Dedifferentiated amniotic fluid mesenchymal stem cell (primary cell): ENCODE measurements around the gene HIP1R.

ENCODE experiments used
- DNase-seq: peaks from one replicate; pipeline ENCODE4 v3.0.0-alpha.2; 2016; ENCODE audit errors: extremely low spot score

Gene HIP1R

DNA sequence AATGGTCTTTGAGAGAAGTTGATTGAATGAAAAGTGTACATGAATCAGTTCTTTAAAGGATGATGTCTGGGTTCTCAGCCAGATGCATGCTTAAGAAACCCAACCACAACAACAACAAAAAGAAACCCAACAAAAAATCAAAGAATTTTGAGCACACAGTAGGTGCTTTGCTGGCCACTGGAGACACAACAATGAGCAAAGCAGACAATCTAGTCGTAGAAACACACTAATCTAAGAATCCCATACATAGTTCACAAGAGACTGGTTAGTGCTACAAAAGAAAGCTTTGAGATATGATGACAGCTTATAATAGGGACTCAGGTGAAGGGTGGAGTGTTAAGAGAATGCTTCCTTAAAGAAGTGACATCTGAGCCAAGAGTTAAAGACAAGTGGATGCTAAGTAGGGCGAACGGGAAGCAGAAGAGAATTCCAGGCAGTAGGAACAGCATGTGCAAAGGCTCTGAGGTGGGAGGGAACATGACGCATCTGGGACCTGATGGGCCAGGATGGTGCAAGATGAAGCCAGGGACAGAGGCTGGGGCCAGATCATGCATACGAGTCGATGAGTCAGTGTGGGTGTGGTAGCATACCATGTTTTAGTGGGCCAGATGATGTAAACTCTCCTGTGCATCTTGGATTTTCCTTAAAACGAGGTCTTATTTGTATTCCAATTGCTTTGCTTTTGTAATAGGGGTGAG, 4.6 kb upstream of the HIP1R start:
- no peak for DNase-seq

DNA sequence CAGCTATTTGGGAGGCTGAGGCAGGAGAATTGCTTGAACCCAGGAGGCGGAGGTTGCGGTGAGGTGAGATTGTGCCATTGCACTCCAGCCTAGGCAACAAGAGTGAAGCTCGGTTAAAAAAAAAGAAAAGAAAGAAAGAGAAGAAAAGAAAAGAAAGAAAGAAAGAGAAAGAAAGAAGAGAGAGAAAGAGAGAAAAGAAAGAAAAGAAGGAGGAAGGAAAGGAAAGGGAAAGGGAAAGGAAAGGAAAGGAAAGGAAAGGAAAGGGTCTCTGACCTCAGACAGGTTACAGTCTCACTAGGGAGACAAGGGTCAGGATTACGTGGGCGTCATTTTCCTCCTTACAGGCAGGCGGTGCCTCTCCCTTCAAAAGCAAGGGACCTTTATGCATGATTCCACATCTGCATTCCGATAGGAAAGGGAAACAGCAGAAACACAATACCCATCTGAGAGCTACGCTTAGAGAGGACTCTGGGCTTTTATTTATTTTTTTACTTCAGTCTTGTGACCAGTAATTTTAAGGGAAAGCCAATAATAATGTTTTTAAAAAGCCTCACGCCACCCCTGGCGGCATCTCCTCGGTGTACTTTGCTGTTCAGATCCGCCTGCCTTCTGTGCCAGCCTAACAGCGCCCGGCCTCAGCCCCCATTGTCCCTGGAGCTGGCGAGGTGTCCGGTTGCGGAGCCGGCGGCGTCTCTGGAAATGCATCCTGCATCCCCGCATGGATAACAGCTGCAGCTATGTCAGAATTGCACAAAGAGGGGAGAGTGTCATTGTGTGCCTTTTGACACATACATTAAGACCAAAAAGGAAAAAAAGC, 945 bp upstream of the HIP1R start:
- DNase-seq, result peak; percentile 51

DNA sequence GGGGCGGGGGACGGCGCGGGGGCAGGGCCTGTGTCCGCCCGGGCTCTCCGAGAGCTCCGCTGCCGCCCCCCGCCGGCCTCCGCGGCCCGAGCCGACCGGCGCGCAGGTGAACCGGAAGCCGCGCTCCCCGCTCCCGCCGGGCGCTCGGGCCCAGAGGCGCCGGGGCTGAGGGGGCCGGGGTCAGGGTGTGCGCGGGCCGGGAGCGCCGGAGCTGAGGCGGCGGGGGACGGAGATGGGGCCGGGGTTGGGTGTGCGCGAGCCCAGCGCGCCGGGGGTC, 431 bp downstream of the HIP1R start:
- no peak for DNase-seq

DNA sequence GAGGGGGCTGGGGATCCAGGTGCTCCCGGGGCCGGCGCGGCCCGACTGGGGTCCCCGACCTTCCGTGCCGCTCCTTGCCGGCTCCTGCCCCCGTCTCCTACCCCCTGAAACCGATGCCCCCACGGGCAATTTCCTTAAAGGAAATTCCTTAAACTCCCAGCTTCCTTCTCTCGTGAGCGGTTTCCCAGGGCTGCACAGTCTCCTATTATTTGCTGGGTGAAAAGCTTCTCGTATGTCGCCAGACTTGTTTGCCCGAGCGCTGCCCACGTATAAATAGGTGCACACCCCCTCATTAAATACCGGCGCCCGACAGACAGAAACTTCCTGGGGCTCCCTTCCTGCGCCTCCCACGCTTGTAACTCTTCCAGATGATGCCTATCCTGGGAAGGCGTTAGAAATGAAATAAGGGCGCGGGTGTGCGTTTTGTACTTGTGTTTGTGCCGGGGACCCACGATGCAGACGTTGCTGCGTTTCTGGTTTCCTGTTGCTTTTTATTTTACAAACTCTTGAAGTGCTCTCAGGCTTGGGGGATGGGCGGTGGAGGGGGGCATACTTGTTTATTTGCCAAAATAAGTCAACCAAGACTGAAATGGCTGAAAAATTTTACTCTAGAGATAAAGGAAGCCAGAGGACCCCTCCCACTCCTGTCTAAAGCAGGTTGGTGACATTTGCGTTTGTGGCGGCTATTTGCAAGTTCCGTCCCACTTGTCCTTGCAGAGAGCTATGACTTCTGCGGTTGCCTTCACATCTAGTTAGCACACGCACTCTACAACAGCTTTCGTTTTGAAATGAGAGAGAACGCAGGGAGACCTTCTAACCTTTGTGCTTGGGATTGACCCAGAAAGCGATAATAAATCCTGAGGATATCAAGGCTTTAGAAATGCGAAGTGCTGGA, 1.0 kb downstream of the HIP1R start:
- DNase-seq, result no peak

DNA sequence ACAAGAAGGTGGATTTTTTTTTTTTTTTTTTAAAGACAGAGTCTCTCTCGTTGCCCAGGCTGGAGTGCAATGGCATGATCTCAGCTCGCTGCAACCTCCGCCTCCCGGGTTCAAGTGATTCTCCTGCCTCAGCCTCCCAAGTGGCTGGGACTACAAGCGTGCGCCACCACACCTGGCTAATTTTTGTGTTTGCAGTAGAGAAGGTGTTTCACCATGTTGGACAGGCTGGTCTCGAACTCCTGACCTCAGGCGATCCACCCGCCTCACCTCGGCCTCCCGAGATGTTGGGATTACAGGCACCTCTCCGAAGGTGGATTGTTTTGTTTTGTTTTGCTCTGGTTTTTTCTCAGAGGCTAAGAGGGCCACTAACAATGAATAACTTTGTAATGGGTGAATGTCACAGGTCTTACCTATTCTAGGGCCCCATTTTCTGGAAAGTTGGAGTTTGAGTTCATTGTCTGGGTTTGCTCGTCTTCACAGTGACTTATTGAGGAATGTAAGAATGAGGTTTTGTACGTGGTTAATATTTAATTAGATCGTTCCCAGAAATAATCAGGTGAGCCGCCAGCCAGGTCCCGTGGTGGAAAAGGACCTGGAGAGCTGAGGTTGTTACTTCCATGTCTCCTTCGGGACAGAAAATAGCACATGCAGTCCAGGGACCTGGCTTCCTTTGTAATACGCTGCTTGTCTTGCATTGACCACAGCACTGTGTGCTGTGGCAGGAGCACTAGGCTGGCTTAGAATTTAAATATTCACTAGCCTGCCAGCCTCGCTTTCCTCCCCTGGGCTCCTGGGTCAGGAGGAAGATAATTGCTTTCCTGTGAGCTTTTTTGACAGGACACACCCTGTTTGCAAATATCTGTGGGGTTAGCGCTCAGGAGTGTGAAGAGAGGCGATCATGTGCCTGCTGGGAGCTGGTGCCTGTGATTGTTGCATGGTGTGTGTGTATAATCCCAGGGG, 2.3 kb downstream of the HIP1R start:
- DNase-seq, result no peak

DNA sequence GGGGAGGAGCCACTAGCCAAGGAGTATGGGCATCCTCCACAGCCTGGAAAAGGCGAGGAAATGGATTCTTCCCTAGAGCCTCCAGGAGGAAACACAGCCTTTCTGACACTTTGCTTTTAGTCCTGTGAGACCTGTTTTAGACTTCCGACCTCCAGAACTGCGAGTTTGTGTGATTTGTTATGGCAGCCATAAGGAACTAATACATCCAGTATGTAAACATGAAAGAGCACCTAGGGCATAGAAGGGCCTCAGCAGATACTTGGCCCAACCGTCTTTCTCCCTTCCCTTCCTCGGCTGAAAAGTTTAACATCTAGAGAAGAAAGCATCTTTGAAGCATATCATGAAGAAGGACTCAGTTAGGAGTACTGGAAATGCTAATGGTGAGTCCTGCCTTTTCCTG, 3.6 kb downstream of the HIP1R start:
- DNase-seq, result no peak

DNA sequence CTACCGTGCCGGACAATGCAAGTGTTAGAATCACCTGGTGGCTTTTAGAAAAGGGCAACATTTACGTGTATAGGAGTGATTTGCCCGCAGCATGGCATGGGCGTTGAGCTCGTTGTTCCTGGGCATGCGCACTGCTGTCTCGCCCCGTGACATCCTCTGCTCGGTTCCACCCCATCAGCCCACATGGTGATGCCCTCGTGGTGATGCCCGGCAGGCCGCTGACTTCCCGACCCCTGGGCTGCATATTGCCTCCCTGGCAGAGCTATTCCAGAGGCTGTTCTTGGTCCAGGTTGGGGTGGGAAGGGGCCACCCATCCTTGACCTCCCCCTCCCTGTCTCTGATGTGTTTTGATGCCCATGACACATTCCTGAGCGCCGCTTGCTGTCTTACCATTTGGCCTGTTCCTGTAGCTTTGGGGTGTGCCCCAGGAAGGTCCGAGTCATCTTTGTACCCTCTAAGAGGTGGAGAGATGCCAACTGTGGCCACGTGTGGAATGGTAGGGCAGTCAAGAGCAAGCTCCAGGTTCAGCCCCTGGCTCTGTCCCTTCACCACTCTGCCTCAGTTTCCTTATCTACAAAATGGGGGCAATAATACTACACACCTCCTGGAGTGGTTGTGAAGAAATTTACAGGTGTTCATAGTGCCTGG, 4.8 kb downstream of the HIP1R start:
- no peak for DNase-seq

DNA sequence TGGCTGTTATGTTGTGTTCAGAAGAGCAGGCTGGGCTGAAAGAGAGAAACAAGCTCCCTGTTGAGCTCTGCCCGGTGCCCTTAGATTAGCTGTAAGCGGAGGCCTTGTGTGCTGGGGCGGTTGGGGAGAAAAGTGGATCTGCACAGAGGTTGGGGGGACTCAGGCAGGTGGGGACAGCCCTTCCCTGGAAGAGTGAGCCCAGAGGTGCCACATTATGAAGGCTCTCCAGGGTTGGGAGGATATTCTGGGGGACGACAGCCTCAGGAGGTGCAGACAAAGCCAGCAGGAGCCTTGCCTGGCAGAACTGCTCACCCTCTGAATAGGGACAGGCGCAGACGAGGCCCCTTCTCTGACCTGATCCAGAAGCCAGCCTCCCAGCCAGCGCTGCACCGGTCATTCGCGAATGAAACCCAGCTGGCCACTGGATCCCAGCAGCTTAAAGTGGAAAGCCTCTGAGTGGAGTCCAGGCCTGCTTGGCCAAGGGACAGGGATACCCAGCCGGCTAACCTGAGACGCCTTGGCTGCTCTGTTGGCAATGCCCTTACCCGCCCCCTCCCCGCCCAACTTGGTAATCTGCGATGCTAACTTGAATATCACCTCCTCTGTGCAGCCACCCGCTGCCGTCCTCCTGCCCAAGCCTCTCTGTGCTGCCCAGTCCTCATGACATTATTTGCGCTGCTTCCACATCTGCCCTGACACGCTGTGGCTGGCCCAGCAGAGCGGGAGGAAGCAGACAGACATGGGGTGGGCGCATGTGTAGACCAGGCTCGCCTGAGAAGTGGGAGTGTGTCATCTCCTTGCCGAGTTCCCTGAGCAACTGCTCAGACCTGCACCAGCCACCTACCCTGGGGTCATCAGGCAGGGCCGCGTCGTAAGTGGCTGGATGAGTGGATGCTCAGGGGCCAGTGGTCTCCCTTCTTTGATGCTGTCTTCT, 5.6 kb downstream of the HIP1R start:
- DNase-seq, result no peak

DNA sequence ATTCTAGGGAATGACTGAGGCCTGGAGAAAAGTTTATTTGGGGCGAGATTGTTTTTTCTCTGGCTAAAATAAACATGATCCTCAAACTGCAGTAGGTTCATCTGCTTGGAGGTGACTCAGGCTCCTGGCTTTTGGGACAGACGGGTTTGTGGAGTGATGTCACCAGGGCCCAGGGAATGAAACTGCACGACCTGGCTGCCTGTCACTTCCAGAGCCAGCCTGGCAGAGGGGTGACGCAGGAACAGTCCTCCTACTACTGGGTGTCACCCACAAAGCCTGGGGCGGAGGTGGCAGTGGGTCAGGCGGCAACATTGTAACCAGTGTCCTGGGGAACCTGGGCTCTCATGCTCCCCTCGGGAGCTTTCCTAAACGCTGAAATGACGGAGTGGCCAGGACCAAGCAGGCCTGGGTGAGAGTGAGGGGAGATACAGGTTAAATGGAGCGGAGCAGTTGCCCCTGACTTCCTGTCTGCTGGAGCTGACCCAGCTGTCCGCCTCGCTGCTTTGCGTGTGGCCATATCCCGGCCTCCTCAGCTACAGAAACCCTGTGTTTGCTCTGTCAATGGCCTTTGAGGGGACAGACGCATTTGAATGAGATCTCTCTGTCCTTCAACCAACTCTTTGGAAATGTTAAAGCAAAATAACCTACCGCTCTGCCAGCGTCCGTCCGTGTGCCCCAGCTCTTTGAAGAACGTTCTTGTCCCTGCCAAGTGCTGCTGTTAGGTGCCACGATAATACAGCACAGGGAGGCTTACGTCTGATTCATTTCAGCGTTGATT, 6.5 kb downstream of the HIP1R start:
- DNase-seq, result peak; percentile 66

DNA sequence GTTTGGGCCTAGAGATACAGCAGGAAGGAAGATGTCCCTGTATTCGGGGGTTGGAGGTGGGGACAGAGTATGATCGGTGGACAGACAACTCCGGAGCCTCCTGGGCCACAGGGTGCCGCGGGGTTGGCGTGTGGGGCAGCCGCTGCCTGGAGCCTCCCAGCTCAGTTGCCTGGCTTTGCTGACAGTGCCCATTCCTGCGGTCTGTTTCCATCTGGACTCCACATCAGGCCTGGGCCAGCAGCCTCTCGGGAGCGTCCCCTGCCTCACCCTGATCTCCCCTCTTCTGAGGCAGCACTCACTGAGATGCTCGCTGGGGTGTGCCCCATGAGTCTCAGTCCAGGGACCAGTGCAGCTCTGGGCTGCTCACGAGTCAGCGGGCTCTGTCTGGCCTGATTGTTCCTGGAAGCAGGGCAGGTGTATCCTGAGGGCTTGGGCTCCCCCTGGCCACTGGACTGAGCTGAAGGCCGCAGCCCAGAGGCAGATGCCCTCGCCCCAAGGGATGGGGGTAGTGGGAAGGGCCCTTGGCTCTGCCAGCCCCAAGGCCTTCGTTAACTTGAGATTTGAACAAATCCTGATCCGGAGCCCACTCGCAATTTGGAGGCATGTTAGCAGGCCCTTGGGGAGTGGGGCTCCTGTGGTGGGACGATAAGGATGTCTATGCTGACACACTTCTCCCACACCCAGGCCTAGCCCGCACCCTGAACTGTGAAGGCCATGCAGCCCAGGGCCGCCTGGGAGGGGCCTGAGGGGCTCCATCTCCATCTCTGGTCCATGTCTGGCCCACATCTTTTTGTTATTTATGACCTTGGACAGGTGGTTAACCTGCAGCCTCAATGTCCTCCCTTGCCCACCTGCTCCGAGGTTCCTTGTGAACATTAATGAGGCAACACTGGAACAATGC, 7.5 kb downstream of the HIP1R start:
- DNase-seq, result no peak

DNA sequence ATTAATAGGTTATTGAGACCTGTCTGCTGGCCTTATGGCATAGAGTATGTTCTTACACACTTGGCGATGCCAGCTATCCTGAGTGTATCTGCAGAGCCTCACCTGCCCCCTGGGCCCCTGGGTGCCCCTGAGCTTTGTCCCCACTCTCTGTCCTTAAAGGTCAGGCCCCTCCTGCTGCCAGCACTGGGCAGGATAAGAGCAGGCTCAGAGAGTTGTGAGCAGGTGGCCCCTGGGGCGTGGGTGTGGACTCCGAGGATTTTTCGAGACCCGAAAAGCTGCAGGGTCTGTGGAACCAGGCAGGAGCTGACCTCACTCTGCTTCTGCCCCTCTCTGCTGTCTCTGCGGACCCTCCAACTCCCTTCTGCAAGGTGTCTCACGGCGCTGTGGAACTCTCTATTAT, 8.2 kb downstream of the HIP1R start:
- DNase-seq, result no peak

DNA sequence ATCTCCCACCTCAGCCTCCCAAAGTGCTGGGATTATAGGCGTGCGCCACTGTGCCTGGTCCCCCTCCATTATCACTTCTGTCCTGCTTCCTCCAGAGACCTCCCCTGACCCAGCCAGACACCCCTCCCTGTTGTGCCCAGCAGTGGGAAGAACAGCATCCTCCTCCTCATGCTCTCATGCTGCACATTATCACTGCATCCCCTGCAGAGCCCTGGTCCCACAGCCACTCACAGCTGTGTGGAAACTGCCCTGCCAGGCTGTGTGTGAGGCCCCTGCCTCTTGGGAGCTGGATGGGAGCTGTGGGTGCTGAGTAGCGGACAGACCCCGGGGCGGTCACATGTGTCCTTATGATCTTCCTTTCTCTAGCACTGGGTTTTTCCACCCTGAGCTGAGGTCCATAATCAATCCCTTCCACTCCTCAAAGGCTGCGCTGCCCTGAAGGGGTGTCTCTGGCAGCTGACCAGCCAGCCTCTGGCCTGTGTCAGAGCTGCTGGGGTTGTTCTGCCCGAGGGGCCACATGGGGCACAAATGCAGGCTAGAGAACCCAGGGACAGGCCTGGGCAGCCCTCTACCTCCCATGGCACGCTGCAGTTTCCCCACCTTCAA, 9.2 kb downstream of the HIP1R start:
- no peak for DNase-seq

DNA sequence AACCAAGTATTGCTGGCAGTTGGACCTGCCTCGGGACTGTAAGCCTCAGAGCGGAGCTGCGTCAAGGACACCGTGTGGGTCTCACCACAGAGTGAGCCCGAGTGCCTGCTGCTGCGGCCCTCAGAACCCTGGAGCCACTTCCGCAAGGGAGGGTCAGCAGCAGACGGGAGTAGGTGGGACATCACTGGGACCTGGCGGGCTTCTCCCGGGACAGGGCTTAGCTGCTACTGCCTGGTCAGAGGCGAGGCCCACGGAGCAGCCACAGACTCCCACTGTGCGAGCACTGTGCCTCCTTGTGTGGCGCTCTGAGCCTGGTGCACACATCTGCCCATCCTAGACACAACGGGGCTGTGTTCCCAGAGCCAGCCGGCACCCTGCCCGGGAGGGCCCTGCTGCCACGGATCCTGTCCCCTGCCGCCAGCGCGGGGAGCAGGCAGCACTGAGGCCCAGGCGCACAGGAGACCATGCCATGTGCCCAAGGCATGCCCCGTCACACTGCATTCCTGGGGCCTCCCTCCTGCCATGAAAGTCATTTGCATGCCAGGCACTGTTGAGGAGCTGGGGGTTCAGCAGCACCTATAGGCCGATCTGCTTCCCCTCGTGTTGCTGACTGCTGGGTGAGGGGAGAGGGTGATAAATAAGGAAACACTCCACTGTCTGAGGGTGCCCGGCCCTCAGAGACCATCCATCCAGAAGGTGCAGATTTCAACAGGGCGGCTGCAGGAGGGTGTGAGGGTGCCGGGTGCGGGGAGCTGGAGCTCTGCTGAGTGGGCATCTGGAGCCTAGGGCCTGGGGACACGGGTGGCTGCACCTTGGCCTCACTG, 10.0 kb downstream of the HIP1R start:
- no peak for DNase-seq

DNA sequence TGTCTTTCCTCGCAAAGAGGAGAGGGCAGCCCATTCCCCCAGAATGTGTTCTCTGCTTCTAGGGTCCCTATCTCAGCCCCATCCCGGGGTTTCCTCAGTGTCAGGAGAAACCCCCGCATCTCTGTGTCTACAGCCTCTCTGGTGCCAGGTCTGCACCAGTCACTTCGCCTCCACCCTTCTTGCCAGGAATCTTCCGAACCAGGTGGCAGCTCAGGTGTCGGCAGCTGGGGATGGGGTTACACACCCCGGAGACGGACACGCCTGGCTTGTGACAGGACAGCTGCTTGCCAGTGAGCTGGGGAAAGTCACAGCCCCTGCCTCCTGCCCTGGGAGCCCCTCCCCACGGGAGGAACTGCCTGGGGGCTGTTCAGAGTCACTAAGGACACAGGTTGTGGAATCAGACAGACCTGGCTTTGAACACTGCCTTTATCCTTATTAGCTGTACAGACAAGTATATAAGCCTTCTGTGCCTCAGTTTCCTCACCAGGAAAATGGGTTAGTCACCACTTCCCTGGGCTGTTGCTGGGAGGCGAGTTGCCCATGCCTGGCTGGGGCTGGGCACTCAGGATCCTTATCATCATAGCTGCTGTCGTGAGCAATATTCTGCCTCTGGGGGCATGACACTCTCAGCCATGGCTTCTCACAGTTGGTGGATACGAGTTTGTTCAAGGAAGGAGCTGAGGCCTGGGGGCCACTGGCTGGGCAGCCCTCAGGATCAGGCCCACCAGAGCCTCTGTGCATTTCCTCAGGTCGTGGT, 10.8 kb downstream of the HIP1R start:
- DNase-seq, result no peak

DNA sequence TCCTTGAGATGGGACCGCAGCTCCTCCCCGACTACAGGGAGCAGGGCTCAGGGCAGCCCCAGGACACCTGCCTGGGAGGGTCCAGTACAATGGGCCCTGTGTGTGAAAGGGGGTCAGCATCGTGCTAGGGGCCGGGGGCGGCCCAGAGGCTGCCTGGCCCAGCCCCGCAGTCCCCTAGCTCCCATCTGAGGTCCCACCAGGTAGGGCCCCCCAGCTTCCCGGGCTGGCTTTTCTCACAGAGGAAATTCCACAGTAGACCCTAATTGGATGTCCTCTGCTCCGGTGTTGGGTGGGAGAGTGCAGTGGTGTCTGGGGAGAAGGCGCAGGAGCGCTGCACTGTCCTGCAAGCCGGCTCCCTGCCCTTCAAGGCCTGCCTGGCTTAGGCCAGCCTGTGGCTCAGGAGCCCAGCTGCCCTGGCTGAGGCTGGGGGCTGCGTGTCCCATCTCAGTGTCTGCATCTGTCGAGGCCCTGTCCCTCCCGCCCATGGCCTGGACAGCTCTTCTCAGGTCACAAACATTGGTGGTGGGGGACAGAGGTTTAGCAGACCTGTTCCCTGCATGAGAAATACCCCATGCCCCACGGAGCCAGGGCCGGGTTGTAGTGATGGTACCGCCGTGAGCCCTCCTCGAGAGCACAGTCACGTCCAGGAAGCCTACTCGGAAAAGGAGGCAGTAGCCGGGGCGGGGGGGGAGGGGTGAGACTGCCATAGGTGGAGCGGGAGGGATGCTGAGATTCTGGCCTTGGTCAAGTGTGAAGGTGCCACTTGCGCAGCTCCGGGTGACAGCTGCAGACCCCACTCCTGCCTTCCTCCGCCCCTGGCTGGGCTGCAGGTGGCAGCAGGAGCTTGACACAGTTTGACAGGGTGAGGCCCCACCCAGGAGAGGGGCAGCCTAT, 11.6 kb downstream of the HIP1R start:
- no peak for DNase-seq
